Kidney epithelial cell (primary cell): ENCODE data around the gene KAT8. TPM values are rescaled to one million over a fixed set of nuclear protein-coding genes. Genes with fewer than 3 reads are reported as not detected.
"Not testable (repeated sequence)": the region's sequence is repeated elsewhere in the genome, so short reads cannot be mapped to it uniquely, and the experiment has no call there.

Source experiments
- DNase-seq: peaks from one replicate; pipeline ENCODE4 v3.0.0-alpha.2; 2010; ENCODE audit warnings: low read depth
- H3K27me3 ChIP-seq: 2 replicates; pipeline ENCODE4 v1.6.0; 2011; ENCODE audit warnings: low read length; ENCODE audit not compliant: control insufficient read depth, insufficient read depth
- H3K36me3 ChIP-seq: 2 replicates; pipeline ENCODE4 v1.5.1; 2011; ENCODE audit warnings: low read length; ENCODE audit not compliant: control insufficient read depth, insufficient read depth
- H3K4me3 ChIP-seq: 2 replicates; pipeline ENCODE4 v1.5.1; 2011; ENCODE audit warnings: low read depth, mild to moderate bottlenecking, control low read depth, low read length
- total RNA-seq: library from RNA; depleted of rRNA; stranded (reverse); fragments of >200 nt; gene quantifications from 2 replicates; pipeline ENCODE4 v1.2.3, GENCODE V29; 2015
- TF ChIP-seq, protein P1 (sequence below): IDR thresholded peaks from 2 replicates; pipeline ENCODE4 v1.5.1; 2011; ENCODE audit warnings: mild to moderate bottlenecking, moderate library complexity, low read length, control low read depth, inconsistent platforms; ENCODE audit not compliant: insufficient read depth, poor library complexity, severe bottlenecking

KAT8 gene
- total RNA-seq, 1 donor from 2014 or later, result 48.7 TPM

DNA sequence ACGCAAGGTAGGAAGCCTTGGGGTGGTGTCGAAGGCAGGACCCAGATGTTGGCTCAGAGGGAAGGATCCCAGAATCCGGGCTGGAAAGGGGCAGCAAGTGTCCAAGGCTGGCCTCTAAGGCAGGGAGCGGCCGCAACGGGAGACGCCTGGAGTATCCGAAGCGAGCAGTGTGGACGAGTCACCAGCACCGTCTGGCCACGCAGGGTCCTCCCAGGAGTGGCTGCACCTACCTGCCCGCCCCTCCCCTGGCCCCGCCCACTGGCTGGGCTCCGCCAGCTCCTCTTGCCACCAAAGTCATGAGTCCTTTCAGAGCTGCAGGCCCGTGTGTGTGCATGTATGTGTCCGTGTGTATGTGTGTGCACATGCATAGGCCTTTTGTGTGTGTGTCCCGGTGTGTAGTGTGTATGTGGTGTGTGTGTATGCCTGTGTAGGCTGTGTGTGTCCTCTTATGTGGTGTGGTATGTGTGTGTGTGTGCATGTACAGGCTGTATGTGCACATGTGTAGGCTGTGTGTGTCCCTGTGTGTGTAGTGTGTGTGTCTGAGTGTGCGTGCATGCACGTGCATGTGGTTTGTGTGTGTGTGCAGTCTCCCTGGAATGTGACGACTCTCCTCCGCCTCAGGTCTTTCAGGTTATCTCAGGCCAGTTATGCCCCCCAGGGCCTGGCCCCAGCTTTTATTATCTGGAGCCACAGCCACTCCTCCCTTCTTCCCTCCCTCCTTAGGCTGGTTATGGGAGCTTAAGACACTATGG lies 18.2 kb downstream of the KAT8 start, which contains the start of gene PRSS8:
Gene PRSS8, minus strand, starts transcription at position 193 of the 752 bp plus-strand sequence. CDS start 229 bp downstream, outside the sequence.
- no peak for DNase-seq
- Histone ChIP-seq H3K36me3 (no peaks in the 10 kb centered on the region), H3K27me3 (no peaks in the 10 kb centered on the region), H3K4me3 (peak within 1 kb of the TSS; percentile 31)
- TF ChIP-seq, protein P1, sequence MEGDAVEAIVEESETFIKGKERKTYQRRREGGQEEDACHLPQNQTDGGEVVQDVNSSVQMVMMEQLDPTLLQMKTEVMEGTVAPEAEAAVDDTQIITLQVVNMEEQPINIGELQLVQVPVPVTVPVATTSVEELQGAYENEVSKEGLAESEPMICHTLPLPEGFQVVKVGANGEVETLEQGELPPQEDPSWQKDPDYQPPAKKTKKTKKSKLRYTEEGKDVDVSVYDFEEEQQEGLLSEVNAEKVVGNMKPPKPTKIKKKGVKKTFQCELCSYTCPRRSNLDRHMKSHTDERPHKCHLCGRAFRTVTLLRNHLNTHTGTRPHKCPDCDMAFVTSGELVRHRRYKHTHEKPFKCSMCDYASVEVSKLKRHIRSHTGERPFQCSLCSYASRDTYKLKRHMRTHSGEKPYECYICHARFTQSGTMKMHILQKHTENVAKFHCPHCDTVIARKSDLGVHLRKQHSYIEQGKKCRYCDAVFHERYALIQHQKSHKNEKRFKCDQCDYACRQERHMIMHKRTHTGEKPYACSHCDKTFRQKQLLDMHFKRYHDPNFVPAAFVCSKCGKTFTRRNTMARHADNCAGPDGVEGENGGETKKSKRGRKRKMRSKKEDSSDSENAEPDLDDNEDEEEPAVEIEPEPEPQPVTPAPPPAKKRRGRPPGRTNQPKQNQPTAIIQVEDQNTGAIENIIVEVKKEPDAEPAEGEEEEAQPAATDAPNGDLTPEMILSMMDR, result no peak

DNA sequence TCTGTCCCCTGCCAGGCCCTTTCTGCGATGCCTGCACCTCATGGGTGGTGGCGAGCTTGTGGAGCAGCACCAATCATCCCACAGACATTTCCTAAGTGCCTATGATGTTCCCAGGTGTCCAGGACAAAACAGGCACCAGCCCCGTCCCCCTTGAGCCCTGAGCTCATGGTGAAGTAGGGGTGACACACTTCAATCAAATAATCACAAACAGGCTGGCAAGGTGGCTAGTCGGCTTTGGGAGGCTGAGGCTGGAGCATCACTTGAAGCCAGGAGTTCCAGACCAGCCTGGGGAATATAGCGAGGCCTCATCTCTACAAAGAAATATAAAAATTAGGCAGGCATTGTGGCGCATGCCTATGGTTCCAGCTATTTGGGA lies 18.8 kb downstream of the KAT8 start:
- Histone ChIP-seq H3K36me3 (no peaks in the 10 kb centered on the region), H3K4me3 (no peak overlapping the region), H3K27me3 (no peaks in the 10 kb centered on the region)
- TF ChIP-seq, protein P1, result no peak
- no peak for DNase-seq

DNA sequence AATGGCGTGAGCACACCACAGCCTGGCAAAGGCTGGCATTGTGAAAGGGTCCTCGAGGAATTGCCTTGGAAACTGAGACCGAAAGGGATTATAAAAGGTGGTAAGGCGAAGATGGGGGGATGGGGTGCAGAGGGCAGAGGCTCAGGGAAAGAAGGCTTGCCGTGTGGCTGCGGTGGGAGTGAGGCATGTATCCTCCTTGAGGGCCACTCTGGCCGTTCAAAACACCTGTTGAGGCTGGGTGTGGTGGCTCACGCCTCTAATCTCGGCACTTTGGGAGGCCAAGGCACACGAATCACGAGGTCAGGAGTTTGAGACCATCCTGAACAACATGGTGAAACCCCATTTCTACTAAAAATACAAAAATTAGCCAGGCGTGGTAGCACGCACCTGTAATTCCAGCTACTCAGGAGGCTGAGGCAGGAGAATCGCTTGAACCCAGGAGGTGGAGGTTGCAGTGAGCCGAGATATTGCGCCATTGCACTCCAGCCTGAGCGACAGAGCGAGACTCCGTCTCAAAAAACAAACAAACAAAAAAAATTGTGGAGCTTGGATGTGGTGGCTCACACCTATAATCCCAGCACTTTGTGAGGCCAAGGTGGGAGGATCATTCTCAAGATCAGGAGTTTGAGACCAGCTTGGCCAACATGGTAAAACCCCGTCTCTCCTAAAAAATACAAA lies 19.5 kb downstream of the KAT8 start:
- not testable (repeated sequence) for DNase-seq, H3K4me3 ChIP-seq, H3K27me3 ChIP-seq, H3K36me3 ChIP-seq

DNA sequence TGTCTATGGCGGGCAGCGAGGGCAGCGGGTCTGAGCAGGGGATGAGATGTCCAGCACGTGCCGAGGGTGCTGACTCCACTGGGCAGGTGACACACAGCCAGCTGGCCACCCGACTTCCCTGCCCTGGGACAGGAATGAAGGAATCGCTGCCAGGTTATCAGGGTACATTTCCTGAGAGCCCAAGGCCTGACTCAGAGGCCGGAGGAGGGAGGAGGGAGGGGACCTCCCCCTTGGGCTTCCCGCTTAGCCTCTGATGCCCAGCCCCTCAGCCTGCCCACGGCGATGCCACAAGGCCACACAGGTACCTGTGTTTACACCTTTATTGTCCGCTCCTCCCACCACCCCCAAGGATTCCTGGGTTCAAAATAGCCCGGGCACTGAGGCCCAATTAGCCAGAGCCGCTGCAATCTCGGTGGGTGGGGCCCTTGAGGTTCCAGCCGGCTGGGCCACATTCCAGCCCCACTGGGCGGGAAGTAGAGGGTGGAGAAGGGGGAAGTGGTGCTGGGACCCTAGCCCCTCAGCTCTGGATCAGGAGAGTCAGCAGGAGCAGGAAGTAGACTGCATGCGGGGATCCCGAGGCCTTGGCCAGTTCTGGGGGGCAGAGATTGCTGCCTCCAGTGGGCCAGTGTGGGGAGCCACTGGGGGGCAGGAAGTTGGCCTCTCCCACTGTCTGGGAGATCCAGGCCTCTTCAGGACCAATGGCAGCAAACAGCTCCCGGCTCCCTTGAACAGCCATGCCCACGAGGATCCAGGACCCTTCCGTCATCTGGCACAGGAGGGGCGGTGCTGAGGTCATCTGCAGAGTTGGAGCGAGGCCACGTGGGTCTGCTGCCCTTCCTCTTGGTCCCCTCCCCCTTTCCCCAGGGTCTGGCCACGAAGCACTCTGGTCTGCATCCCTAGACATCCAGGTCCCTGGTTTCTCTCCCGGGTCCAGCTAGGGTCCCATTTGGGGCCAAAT lies 21.4 kb downstream of the KAT8 start:
- Histone ChIP-seq H3K4me3 (no peak overlapping the region), H3K27me3 (peaks cover 3% of the 10 kb centered on the region), H3K36me3 (no peaks in the 10 kb centered on the region)
- TF ChIP-seq, protein P1, result no peak
- DNase-seq, result peak; percentile 67

DNA sequence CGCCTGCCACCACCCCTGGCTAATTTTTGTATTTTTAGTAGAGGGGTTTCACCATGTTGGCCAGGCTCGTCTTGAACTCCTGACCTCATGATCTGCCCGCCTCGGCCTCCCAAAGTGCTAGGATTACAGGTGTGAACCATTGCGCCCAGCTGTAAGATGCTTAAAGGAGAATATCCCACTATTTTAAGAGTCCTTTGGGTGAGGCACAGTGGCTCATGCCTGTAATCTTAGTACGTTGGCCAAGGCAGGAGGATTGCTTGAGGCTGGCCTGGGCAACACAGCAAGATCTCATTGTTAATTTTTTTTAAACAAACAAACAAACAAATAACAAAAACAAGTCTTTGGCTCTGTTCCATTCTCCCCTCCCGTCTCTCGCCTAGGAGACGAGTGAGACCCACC lies 23.6 kb downstream of the KAT8 start:
- not testable (repeated sequence) for DNase-seq, H3K4me3 ChIP-seq, H3K27me3 ChIP-seq, H3K36me3 ChIP-seq

DNA sequence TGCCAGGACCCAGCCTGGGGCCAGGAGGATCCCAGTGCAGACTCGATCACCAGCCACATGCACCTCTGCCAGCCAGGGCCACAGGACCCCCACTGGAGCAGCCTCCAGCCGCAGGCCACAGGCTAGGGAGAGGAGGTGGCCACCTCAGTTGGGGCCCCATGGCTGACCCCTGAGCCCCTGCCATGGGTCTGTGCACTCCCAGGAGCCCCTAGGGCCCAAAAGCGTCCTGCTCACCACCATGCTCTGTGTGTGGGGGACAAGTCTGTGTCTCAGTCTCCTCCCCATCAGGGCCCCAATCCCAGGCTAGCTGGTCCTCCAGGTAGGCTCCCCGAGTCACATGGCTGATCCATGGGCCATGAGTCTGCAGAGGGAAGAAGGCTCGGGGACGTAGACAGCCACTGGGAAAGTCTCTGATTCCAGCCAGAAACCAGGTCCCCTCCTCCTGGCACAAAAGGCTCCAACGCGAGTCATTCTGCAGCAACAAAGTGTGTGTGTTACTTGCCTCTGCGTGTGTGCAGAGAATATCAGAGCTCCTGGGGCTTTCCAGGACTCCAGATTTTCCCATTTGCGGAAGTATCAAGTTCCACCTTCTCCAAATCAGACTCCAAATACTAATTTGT lies 24.1 kb downstream of the KAT8 start:
- Histone ChIP-seq H3K4me3 (no peak overlapping the region), H3K36me3 (no peaks in the 10 kb centered on the region), H3K27me3 (peaks cover 6% of the 10 kb centered on the region)
- no peak for DNase-seq
- TF ChIP-seq, protein P1, result no peak
